NOMO-1 (cell line): Measurements from ENCODE around the gene WNK2.
"Not testable (repeated sequence)": the region's sequence is repeated elsewhere in the genome, so short reads cannot be mapped to it uniquely, and the experiment has no call there.

Source experiments
- DNase-seq, 2 experiments: peaks; one replicate each; lab custom pipeline; 2025; ENCODE audit not compliant: unreplicated experiment in 2 of 2; lab: John Stamatoyannopoulos, UW

WNK2 gene

DNA sequence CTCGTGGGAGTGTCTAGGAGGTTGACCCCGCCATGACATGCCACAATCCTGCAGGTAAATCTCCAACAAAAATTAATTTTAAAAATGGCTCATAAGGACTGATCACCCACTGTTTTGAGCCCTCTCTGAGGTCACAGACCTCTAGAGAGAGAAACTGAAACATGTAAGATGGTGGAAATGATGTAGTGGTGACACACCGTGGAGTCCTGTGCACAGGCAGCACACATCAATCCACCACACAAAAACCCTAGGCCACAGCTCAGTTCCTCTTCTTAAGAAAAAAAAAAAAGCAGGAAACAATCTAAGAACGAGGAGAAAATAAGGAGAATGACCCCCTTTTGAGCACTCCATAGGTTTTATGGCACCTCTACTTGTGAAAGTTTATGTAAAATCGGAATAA is 173.7 kb downstream of the WNK2 start:
- peak; percentile 18 to 75 for DNase-seq

DNA sequence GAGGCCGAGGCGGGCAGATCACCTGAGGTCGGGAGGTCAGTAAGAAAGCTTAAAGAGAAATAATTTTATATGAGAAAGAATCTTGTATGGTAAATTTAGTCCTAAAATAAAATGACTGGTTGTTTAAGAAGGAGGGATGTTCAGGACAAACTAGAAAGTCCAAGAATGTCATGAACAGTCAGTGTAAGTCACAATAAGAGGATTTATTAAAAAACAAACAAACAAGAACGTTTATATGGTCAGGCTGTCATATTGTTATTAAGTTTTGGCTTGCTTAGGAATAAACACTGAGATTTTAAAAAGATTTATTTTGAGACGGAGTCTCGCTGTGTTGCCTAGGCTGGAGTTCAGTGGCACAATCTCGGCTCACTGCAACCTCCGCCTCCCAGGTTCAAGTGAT is 176.0 kb downstream of the WNK2 start:
- DNase-seq = not testable (repeated sequence)

GRCh38 chr9:93361995-93362394 is 178.1 kb downstream of the WNK2 start:
- DNase-seq = no peak

DNA sequence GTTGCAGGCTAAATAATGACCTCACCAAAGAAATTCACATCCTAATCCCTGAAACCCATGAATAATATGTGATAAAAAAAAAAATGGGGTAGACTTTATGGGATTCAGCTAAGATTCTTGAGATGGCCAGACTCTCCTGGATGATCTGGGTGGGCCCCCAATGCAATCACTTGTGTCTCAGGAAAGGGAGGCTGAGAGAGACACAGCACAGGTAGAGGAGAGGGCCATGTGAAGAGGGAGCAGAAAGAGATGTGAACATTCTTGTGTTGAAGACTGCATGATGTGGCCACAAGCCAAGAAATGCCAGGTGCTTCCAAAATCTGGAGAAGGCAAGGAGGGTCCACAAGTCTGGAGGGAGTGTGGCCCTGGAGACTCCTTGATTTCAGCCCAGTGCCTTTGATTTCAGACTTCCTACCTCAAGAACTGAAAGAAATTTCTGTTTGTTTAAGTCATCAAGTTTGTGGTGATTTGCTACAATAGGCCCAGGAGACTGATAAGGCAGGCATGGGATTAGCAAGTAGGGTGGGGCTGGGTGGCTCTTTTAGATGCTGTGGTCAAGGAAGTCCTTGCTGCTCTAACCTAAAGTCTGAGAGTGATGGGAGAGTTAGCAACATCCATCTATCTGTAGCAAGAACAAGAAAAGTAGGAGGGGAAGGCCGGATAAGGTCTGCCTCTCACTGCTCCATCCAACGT is 180.9 kb downstream of the WNK2 start:
- no peak for DNase-seq

GRCh38 chr9:93365427-93366118 is 181.6 kb downstream of the WNK2 start:
- peak; percentile 28 to 31 for DNase-seq

DNA sequence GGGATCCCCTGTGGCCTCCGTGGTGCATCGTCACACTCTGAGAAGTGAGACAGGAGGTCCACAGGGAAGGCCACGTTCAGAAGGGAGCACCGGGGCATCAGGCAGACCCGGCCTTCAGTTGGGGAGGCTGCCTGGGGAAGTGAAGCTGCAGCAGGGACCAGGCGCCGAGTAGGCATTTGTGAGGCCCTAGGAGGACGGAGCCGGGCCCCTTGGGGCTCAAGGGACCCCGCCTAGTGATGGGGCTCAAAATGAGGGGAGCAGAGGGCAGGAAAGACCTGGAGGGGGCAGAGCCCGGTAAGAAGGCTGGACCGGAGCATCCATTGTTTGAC is 182.1 kb downstream of the WNK2 start:
- no peak for DNase-seq

GRCh38 chr9:93366486-93366885 is 182.5 kb downstream of the WNK2 start:
- not testable (repeated sequence) for DNase-seq

DNA sequence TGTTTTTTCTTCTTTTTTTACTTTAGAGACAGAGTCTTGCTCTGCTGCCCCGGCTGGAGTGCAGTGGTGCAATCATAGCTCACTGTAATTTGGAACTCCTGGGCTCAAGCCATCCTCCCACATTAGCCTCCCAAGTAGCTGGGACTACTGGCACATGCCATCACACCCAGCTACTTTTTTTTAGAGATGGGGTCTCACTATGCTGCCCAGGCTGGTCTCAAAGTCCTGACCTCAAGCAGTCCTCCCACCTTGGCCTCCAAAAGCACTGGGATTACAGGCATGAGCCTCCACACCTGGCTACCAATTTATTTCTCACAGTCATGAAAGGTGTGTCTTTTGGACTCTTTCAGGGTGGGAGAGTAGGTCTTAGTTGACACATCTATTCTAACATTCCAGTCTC is 184.5 kb downstream of the WNK2 start:
- no peak for DNase-seq

- no peak for DNase-seq
Measured at GRCh38 chr9:93369686-93370085, 185.7 kb downstream of the WNK2 start.
